ENCODE measurements around the gene EFHC2.

EFHC2 gene, protein sequence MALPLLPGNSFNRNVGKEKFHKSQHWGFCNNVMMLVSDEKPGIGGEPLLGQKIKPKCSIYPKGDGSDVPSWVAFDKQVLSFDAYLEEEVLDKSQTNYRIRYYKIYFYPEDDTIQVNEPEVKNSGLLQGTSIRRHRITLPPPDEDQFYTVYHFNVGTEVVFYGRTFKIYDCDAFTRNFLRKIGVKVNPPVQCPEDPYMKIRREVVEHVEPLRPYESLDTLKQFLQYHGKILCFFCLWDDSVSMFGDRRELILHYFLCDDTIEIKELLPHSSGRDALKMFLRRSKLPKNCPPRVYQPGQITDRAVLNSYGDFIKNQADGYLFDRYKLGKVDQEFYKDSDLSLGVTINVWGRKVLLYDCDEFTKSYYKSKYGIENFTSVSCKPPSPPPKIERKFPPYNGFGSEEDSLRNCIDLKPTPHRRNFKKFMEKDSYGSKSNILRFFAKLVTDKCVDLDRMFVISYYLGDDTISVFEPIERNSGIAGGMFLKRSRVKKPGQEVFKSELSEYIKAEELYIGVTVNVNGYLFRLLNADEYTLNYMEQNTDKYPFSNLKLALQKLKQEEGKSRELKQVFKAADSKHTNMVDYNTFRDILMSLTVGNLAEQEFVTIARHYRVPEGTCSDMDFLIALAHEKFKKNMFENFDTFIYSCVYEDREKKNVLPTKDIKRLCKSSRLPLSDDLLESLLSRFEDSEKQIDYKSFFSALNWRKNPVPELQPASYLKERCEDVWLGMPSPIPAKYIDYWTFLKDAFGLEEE

DNA sequence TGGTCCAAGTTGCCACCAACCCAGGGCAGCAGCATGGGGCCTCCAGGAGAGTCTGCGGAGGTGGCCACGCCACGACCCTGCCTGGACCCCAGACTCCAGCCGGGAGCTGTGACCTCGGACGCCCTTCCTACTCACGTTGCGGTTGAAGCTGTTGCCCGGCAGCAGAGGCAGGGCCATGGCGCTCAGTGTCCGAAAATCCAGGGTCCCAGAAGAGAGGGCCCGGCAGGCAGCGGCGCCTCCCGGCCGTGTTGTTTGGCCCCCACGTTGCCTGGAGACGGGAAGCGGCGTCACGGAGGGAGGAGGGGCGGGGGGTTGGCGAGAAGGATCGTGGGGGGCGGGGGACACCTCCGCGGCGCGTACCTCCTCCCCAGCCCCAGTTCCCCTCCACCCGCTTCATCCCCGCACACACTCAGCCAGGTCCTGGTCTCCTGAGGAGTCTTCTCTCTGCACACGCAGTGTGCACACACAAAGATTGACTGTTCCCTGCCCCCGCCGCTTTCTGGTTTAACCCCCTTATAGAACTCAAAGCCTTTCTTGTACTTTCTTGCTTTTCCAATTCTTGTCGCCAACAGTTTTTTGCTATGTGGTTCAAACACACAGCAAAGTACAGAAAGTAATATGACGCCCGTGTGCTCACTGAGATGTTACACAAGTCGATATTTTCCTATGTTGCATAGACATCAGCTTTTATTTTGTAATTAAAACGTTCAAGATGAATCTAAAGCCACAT is at the start of gene EFHC2:
Gene EFHC2 (minus strand): TSS at position 261 of the 730 bp plus-strand sequence. CDS start 84 bp downstream, at position 177.
- no peak for DNase-seq

DNA sequence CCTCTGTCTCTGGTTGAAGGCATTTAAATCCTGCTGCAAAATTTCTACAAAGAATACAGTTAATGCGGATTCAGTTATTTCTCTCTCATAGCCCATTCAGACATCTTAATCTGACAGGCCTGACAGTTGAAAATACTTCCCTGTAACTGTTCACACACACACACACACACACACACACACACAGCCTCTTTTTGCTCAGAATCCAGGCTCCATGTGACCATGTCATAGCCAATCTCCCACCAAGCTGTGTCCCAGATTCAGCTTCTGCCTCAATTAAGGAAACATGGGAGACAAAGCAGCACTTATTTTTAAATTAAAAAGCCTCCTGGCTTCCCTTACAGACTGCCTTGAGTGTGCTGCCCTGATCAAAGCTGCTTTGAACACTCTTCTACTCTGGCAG is 49.3 kb upstream of the EFHC2 start:
- no peak for DNase-seq

DNA sequence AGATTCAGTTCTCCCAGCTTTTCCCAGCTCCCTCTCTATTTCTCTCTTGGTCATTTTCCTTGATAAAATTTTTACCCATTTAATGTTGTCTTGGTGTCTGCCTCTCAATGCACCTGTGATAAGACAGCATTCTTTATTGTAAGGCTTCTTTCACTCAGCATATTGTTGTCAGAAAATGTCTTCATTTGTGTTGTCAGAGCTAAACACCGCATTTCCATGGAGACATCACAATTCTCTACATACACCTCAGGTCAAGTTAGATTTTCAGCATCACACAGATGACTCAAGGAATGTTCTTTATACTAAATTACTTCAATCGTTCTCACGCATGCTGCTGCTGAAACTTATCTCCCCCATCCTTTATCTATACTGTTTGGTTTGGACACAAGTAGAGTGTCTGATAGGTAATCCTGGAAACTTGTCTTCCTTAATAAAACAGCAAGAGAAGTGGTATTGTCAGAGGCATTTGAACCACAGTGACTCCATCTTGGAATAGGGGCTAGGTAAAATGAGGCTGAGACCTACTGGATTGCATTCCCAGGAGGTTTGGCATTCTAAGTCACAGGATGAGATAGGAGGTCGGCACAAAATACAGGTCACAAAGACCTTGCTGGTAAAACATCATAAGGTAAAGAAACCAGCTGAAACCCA is 41.3 kb upstream of the EFHC2 start:
- no peak for DNase-seq

DNA sequence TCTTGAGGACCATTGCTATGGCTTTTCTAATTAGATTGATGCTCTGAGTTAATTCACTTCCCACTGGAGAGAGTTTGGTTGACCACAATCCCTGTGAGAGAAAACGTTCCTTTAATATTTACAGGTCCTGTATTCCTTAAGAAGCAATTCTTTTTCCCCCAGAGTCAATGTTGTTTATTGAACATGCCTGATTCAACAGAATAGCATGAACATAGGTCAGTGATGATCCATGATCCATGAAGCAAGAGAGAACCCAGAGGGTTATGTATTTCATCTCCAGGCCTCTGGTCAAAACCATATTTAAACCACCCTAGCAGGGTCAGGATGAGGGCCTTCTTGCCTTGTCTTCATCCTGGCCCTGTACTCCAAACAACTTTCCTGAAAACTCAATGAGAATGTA is 39.4 kb upstream of the EFHC2 start:
- no peak for DNase-seq

DNA sequence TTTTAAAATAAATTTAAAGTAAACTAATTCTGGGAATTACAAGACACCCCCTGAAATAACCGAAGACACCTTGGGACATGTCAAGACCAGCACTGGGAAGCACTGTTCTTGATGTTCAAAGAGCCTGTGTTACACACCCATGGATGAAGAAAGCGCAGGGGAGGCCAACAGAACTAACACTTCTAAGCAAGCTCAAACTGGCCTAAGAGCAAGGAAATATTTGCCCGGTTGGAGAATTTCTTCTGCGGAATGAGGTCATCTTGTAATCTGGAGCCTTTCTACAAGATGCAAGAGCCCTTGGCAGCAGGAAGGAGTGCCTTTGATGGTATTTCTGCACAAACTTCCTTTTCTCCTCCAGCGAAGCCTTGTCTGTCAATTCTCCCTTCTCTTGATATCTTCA is 9.3 kb upstream of the EFHC2 start:
- no peak for DNase-seq

DNA sequence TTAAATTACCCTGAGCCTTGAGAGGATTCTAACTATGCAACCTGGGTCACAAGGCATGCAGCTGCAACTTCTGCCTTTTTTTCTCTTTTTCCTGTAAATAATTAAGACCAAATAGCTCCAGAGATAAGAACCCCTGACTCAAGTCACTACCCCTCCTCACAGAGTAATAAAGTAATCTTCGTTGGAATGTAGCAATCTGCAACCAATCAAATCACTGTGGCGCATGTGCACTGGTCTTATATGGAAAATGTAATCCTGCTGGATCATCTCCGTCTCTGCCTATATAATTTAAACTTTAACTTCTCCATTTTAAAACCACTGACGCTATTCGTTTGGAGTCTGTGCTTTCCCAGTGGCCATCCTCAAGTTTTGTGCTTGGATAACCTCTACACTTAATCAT is 6.1 kb upstream of the EFHC2 start:
- DNase-seq = no peak

DNA sequence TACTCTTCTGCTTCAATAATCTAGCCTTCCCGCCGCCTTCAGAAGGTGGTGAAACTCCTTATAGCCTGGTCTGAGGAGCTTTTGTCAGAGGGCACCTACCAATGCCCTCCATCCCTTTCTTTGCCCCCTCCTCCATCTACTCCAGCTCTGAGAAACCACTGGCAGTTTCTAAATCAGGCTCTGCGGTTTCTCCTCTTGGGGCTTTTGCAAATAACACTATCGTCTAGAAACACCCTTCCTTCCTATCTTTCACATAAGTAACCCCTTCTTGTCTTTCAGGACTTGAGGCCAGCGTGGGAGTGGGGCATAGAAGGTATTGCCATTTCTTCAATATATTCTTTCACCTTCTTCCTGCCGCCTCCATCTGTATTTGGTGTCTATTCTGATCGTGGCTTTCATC is 1.2 kb upstream of the EFHC2 start:
- no peak for DNase-seq

DNA sequence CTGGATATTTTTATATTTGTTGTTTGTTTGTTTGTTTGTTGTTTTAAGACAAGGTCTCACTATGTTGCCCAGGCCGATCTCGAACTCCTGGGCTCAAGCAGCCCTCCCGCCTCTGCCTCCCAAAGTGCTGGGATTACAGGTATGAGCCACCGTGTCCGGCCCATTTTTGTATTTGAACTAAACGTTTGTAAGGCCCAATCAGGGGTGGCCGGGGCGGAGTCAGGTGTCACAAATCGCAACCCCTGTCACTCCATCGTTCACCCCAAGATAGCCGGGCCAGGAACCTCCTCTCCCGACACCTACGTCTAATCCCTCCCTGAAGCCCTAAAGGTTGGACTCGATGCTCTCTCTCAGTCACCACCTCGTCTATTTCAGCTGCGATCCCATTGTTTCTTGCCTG is 722 bp upstream of the EFHC2 start:
- DNase-seq = no peak

DNA sequence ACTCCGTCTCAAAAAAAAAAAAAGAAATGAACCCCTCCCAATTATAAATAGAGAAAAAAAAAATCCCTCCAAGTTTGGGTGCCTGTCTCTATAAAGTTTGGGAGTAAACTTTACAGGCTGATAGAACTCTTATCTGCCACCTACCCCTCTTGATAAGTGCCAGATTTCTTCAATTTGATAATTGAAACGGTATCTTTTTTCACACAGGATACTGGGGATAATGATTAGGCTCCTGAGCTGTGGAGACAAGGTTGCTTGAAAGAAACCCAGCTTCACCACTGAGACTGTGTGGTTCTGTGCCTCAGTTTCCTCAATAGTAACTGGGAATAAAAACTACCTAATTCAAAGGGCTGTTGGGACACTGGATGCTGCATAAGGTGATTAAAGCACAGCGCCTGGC is 606 bp downstream of the EFHC2 start:
- DNase-seq = no peak

DNA sequence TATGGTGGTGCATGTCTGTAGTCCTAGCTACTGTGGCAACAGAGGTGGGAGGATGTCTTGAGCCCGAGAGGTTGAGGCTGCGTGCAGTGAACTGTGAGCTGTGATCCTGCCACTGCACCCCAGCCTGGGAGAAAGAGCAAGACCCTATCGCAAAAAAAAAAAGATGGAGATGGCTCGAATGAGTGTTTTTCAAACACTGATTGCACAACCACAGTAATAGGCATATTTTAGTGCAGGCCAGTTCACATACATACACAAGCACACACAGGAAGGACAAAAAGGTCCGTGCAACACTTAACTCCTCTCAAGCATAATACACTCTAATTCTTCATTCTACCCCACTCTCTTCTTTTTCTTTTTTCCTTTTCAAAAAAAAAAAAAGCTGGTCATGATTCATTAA is 5.1 kb downstream of the EFHC2 start:
- DNase-seq = no peak

DNA sequence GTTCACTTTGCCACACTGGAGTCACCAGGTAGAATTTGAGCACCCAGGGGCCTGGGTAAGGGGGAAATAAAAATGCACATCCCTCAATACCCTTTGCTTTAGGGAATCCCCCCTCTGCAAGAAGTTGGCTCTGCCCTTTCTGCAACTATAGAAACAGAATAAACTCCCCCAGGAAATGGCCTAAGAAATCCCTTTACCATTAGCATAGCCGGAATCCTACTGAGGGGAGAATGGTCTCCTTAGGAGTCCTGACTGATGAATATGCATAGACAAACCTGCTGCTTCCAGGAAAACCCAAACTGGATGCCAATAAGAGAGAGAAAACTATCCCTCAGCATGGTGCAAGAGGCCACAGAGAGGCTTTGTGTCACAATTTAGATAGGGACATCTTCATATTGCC is 11.0 kb downstream of the EFHC2 start:
- no peak for DNase-seq

DNA sequence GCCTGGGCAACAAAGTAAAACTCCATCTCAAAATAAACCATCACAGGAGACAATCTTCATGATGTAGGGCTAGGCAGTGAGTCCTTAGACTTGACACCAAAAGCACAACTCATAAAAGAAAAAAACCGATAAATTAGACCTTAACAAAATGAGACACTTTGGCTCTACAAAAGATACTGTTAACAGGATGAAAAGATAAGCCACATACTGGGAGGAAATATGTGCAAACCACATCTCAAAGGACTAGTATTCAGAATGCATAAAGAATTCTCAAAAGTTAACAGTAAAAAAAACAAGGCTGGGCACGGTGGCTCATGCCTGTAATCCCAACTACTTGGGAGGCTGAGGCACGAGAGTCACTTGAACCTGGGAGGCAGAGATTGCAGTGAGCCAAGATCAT is 13.2 kb downstream of the EFHC2 start:
- no peak for DNase-seq

DNA sequence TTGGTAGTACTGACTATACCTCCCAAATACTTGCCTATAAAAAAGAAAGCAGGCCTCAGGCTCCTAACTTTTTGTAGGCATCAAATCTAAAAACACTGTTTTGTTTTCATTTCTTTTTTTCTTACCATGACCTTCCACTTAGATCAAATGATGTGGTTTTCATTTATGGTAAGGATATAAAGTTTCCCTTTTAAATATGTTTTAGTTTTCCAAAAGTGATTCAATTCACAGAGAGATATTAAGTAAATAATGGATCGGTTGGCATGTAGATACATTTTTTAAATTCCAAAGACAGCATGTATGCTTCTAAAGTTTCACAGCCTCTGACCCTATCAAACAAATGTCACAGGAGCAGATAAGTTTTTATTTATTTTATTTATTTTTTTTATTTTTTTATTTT is 23.9 kb downstream of the EFHC2 start:
- no peak for DNase-seq

DNA sequence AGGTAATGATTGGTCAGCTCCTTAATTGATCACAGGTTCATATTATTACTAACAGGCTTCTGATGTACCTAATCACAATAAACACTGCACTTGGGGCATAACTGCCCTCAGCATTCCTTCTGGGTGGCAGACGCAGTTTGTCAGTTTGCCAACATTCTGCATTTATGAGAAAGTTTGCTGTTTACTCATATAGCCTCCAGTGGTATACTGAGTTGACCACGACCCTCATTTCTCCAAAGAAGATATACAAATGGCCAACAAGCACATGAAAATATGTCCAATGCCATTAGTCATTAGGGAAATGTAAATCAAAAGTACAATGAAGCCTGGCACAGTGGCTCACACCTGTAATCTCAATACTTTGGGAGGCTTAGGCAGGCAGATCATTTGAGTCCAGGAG is 26.3 kb downstream of the EFHC2 start:
- DNase-seq = no peak

DNA sequence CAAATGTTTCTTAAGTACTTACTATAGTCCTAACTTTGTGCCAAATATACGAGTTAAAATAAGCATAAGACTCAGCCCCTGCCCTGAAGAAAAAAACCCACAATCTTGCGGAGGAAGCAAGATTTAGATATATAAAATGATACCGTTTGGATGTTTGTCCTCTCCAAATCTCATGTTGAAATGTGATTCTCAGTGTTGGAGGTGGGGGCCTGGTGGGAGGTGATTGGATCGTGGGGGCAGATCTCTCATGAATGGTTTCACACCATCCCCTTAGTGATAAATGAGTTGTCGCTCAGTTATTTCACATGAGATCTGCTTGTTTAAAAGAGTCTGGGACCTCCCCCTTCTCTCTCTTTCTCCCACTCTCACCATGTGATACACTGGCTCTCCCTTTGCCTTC is 28.7 kb downstream of the EFHC2 start:
- no peak for DNase-seq

DNA sequence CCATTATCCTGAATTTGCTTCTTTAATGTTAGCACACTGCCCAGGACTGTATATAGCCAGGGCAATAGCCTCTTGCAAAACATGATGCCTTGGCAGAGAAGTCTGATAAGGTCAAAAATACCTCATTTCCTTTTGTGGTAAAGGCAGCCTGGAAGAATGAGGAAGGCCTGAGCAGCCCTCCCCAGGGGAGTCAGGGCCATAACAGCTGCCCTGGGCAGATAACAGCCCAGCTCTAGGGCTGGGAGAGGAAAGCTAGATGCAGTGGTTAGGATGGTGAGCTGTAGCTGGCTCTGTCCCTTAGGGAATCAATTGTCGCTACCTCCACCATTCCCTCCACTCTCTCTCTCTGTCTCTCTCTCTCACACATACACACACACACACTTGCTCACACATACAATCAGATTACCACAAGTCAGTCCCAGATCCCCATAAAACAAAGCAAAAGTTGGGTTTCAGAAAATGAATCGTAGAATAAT is 29.2 kb downstream of the EFHC2 start:
- DNase-seq = no peak

DNA sequence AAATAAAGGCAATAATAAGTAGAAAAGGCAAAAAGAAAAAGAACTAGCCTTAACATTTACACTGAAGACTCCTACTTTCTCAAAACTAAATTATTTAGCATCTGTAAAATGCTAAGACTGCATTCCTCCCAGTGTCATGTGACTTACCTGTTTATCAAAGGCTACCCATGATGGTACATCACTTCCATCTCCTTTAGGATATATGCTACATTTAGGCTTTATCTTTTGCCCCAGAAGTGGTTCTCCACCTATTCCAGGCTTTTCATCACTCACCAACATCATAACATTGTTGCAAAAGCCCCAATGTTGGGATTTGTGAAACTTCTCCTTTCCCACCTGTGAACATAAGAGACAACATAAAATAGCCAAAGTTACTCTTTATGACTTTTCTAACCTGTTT is 31.1 kb downstream of the EFHC2 start:
- DNase-seq = no peak

DNA sequence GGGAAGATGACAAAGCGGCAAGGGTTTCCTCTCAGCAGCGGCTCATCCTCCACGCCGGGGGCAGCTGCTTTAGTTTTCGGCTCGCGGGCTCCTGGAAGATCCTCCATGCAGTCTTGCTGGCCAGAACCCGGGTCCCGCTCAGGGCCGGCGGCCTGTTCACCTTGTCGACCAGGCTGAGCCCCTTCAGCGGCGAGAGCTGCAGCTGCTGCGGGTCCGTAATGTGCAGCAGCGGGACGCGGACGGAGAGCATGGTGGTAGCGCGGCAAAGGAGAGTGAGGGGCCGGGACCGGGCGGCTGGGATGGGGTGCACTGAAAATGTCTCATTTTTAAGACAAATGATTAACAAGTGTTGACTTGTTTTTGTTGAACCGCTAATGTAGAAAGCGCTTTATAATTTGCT is 33.2 kb downstream of the EFHC2 start:
- DNase-seq = no peak

DNA sequence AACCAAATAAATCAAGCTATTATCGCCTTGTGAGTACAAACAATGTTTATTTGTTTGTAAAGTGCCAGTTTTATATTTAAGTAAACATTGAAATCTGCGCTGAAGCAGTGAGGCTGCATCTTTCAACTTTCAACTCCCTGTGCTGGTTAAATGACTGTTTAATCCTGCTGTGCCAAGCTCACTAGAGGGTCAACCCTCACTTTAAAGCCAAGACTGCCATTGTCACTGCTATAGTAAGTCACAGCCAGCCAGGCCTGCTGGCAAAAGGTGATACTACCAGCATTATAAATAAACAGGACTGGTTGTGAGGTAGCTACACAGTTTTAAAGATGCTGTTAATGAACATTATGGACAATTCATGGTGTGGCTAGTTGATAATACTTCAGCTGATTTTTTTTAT is 34.6 kb downstream of the EFHC2 start:
- no peak for DNase-seq

DNA sequence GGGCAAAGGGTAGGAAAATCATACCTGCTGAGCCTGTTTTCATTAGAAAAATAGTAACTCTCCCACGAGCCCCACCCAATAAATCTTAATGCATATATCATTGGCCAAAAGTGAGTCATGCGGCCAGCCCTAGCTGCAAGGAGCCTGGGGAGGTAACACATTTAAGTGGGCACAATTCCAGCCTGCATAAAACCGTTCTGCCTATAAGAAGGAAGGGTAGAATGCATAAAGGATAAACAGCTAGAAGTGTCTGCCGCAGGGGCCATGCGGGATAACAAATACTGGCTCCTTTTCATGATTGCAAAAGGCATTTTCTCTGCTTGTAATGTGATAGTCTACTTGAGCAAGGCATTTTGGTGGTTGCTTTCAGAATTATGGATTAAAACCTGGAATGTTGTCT is 37.1 kb downstream of the EFHC2 start:
- no peak for DNase-seq

DNA sequence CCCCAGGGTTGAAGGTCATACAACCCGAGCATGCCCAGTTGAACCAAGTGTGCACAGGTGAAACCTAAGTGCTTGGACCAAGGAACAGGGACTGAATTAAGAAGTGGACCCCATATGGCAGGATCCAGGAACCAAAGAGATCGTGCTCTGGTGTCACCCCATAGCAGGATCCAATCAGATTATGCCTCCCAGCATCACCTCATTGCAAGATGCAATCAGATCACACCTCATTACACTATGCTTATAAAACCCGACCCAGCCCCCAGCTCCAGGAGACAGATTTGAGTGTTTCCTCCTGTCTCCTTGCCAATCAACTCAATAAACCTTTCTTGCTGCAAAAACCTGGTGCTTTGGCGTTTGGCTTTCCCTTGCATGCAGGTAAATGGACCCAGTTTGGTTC is 37.6 kb downstream of the EFHC2 start:
- DNase-seq = no peak

DNA sequence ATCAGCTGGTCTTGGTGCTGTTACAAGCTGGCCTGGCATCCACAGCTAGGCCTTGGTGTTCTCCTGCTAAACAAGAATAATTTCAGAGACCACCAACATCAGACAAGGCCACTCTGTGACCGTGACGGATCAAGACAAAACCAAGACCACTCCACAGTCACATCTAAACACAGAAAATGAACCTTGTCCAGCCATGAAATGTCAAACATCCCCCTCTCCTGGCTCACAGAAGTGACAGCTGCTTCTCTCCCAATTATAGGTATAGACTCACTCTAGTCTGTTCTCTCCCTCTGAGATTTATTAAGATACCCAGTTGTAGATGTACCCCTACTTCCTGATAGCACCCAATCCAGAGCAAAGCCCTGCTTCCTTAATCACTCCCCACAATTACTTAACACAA is 40.4 kb downstream of the EFHC2 start:
- DNase-seq = no peak

DNA sequence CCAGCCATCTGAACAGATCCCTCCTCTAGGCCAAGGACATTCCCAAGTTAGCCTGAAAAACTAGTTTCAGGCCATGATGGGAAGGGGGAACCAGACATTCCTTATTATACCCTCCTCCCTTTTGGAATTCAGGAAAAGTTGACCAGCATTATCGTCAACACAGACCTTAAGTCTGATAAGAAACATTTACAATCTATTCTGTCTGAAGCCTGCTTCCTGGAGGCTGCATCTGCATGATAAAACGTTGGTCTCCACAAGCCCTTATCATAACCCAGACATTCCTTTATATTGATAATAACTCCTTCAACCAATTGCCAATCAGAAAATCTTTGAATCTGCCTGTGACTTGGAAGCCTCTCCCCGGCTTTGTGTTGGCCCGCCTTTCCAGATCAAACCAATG is 44.3 kb downstream of the EFHC2 start:
- no peak for DNase-seq
